HG03095 (cell line): ENCODE measurements around the gene STX2.
"Not testable (repeated sequence)": the region's sequence is repeated elsewhere in the genome, so short reads cannot be mapped to it uniquely, and the experiment has no call there.

Experiments used
- ATAC-seq: cut with Tn5 transposase; IDR thresholded peaks from one replicate; pipeline ENCODE4 v1.9.1; 2021; ENCODE audit warnings: moderate library complexity; ENCODE audit not compliant: unreplicated experiment

STX2 gene

GRCh38 chr12:130838951-130839769 is at the start of gene STX2:
STX2 (minus strand) TSS chr12:130839250; CDS start chr12:130839099, 151 bp downstream.
- ATAC-seq = peak; percentile 91

- not testable (repeated sequence) for ATAC-seq
These were observed 48.1 kb upstream of the STX2 start for GRCh38 chr12:130887190-130887589.

GRCh38 chr12:130881548-130881947 is 42.5 kb upstream of the STX2 start:
- ATAC-seq = no peak

- ATAC-seq = no peak
These were observed 42.0 kb upstream of the STX2 start for GRCh38 chr12:130881046-130881445.

- no peak for ATAC-seq
These were observed 41.4 kb upstream of the STX2 start for GRCh38 chr12:130880411-130880885.

- no peak for ATAC-seq
These were observed 40.8 kb upstream of the STX2 start for GRCh38 chr12:130879781-130880389.

GRCh38 chr12:130879212-130879686 is 40.2 kb upstream of the STX2 start:
- peak; percentile 89 for ATAC-seq

- no peak for ATAC-seq
These were observed 39.4 kb upstream of the STX2 start for GRCh38 chr12:130878193-130879185.

- ATAC-seq = no peak
These were observed 38.3 kb upstream of the STX2 start for GRCh38 chr12:130877333-130877732.

GRCh38 chr12:130876758-130877157 is 37.7 kb upstream of the STX2 start:
- ATAC-seq = no peak

GRCh38 chr12:130876297-130876696 is 37.2 kb upstream of the STX2 start:
- no peak for ATAC-seq

- not testable (repeated sequence) for ATAC-seq
These were observed 36.7 kb upstream of the STX2 start for GRCh38 chr12:130875708-130876107.

GRCh38 chr12:130875193-130875592 is 36.1 kb upstream of the STX2 start:
- no peak for ATAC-seq

GRCh38 chr12:130874696-130875095 is 35.6 kb upstream of the STX2 start:
- no peak for ATAC-seq

GRCh38 chr12:130873825-130874224 is 34.8 kb upstream of the STX2 start:
- no peak for ATAC-seq

- ATAC-seq = no peak
These were observed 34.2 kb upstream of the STX2 start for GRCh38 chr12:130873106-130873795.

GRCh38 chr12:130872179-130873096 is 33.4 kb upstream of the STX2 start:
- ATAC-seq = peak; percentile 18

GRCh38 chr12:130871286-130872178 is 32.5 kb upstream of the STX2 start, which contains the start of gene RAN:
RAN (plus strand) TSS chr12:130872066; CDS start chr12:130872594, 528 bp downstream.
- peak; percentile 60 for ATAC-seq
